Smooth muscle cell of the brain vasculature (primary cell): ENCODE data around the gene ALDH1A2.

Source experiments
- DNase-seq: peaks from one replicate; pipeline ENCODE4 v3.0.0-alpha.2; 2012; ENCODE audit warnings: low read depth, low spot score

Gene ALDH1A2

GRCh38 chr15:57903626-57904025 is 161.9 kb downstream of the ALDH1A2 start:
- DNase-seq, result no peak
